ENCODE data around the gene EXOC2. TPM values are rescaled to one million over a fixed set of nuclear protein-coding genes. Genes with fewer than 3 reads are reported as not detected.

Gene EXOC2
- total RNA-seq, 1 donor from 2014 or later, result 46.5 TPM

DNA sequence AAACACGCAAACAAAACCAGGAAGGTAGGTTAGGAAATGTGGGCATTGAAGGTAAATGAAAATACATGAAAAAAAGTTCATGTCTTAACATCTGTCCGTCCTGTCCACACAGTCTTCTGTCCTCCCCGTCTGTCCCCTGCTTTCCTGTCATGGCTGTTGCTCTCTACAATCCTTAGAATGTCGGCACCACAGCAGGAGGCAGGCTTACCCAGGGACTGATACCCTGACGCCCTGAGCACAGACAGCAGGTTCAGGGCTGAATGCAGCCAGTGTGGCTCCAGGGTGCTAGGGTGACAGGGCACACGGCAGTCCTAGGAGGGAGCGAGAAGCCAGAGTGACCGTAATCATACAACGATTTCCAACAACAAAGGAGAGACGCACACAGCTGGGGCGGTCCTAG is 177.7 kb downstream of the EXOC2 start:
- Mint-ChIP-seq H3K27ac (no peak overlapping the region), H3K9me3 (peaks cover 21% of the 10 kb centered on the region), H3K27me3 (ENCODE audit: insufficient read depth, low read depth) (peaks cover 3% of the 10 kb centered on the region), H3K4me1 (no peaks in the 10 kb centered on the region), H3K4me3 (no peak overlapping the region), H3K36me3 (peaks cover 27% of the 10 kb centered on the region)
- Histone ChIP-seq H3K27me3 (no peaks in the 10 kb centered on the region), H3F3A (ENCODE audit: low read depth) (no peaks in the 10 kb centered on the region), H3K9me3 (ENCODE audit: low read depth) (no peaks in the 10 kb centered on the region), H3K4me1 (peaks cover 11% of the 10 kb centered on the region), H4K20me1 (ENCODE audit: low read depth) (no peaks in the 10 kb centered on the region), H3K4me3 (no peak overlapping the region), H2AFZ (replicated peaks) (no peak overlapping the region), H3K4me2 (no peak overlapping the region), H3K27ac (no peak overlapping the region), H3K79me2 (ENCODE audit: low read depth) (no peaks in the 10 kb centered on the region), H3K36me3 (no peaks in the 10 kb centered on the region), H3K9ac (no peak overlapping the region)
- DNase-seq (ENCODE audit: low spot score), result peak; percentile 13
- TF ChIP-seq EZH2 (IDR thresholded peaks at IDR 0.05), result no peak
- TF ChIP-seq, protein P1, sequence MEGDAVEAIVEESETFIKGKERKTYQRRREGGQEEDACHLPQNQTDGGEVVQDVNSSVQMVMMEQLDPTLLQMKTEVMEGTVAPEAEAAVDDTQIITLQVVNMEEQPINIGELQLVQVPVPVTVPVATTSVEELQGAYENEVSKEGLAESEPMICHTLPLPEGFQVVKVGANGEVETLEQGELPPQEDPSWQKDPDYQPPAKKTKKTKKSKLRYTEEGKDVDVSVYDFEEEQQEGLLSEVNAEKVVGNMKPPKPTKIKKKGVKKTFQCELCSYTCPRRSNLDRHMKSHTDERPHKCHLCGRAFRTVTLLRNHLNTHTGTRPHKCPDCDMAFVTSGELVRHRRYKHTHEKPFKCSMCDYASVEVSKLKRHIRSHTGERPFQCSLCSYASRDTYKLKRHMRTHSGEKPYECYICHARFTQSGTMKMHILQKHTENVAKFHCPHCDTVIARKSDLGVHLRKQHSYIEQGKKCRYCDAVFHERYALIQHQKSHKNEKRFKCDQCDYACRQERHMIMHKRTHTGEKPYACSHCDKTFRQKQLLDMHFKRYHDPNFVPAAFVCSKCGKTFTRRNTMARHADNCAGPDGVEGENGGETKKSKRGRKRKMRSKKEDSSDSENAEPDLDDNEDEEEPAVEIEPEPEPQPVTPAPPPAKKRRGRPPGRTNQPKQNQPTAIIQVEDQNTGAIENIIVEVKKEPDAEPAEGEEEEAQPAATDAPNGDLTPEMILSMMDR (IDR thresholded peaks at IDR 0.05), result no peak
- TF ChIP-seq EZH2phosphoT487 (IDR thresholded peaks at IDR 0.05), result no peak

DNA sequence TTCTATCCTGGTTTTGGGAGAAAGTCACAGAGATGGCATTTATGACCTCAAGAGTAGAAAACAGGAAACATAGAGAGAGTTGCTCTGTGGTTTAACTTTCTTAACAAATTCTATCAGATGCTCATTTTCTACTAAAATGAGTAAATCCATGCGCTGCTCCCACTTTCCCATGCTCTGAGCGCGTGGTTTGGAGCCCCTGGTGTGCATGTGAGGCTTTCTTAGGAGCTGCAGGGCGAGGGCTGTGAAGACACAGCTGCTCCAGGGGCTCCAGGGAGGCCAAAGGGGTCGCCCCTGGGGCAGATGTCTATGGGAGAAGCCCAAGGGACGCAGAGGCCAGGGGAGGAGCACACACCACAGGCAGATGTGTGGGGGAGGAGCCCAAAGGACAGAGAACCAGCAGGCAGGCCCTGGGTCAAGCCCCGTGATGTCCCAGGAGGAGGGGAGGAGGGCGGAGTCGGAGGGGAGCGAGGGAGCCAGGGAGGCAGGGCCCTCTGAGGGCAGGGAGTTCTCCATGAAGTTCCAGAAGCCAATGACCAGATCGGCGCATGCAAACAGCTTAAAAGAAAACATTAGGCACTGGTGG is 178.5 kb downstream of the EXOC2 start:
- H3K4me3 ChIP-seq, result no peak overlapping the region
- no peaks in the 10 kb centered on the region for H3K9me3 ChIP-seq (ENCODE audit: low read depth)
- peaks cover 11% of the 10 kb centered on the region for H3K4me1 ChIP-seq
- no peaks in the 10 kb centered on the region for H3K27me3 ChIP-seq
- H2AFZ ChIP-seq (replicated peaks), result no peak overlapping the region
- H3K36me3 ChIP-seq, result no peaks in the 10 kb centered on the region
- no peak for TF ChIP-seq EZH2phosphoT487 (IDR thresholded peaks at IDR 0.05)
- TF ChIP-seq, protein P1 (IDR thresholded peaks at IDR 0.05), result no peak
- Mint-ChIP-seq H3K27ac (no peak overlapping the region), H3K27me3 (ENCODE audit: insufficient read depth, low read depth) (peaks cover 3% of the 10 kb centered on the region), H3K4me1 (no peaks in the 10 kb centered on the region), H3K4me3 (no peak overlapping the region), H3K9me3 (peaks cover 21% of the 10 kb centered on the region), H3K36me3 (peaks cover 27% of the 10 kb centered on the region)
- no peaks in the 10 kb centered on the region for H3K79me2 ChIP-seq (ENCODE audit: low read depth)
- no peak overlapping the region for H3K4me2 ChIP-seq
- no peak for DNase-seq (ENCODE audit: low spot score)
- no peaks in the 10 kb centered on the region for H3F3A ChIP-seq (ENCODE audit: low read depth)
- H4K20me1 ChIP-seq (ENCODE audit: low read depth), result no peaks in the 10 kb centered on the region
- no peak overlapping the region for H3K9ac ChIP-seq
- no peak overlapping the region for H3K27ac ChIP-seq

DNA sequence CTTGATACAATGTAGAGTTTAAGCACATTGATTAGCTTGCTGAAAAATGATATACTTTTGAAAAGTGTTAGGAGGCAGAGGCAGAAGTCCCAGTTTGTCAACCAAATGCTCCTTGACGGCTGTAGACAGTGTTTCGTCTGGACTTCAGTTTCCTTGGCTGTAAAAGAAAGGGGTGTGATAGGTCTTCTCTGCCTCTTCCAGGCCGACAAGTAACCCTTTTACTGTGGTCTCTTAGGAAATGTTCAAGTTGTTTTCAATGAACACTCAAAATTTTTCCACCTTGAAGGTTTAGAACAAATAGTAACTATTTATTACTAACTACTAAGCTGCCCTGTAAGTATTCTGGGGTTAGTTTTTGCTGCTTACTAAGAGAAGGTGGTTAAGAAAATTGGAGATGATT is 179.0 kb downstream of the EXOC2 start:
- Histone ChIP-seq H3K9me3 (ENCODE audit: low read depth) (no peaks in the 10 kb centered on the region), H3K27me3 (no peaks in the 10 kb centered on the region), H3K79me2 (ENCODE audit: low read depth) (no peaks in the 10 kb centered on the region), H3K27ac (no peak overlapping the region), H3K9ac (no peak overlapping the region), H3K4me1 (peaks cover 11% of the 10 kb centered on the region), H3K4me3 (no peak overlapping the region), H3F3A (ENCODE audit: low read depth) (no peaks in the 10 kb centered on the region), H4K20me1 (ENCODE audit: low read depth) (no peaks in the 10 kb centered on the region), H3K36me3 (no peaks in the 10 kb centered on the region), H2AFZ (replicated peaks) (no peak overlapping the region), H3K4me2 (no peak overlapping the region)
- peaks cover 3% of the 10 kb centered on the region for H3K27me3 Mint-ChIP-seq (ENCODE audit: insufficient read depth, low read depth)
- DNase-seq (ENCODE audit: low spot score), result no peak
- H3K36me3 Mint-ChIP-seq, result peaks cover 27% of the 10 kb centered on the region
- H3K4me3 Mint-ChIP-seq, result no peak overlapping the region
- no peak overlapping the region for H3K27ac Mint-ChIP-seq
- peaks cover 21% of the 10 kb centered on the region for H3K9me3 Mint-ChIP-seq
- H3K4me1 Mint-ChIP-seq, result no peaks in the 10 kb centered on the region
- no peak for TF ChIP-seq EZH2 (IDR thresholded peaks at IDR 0.05)
- TF ChIP-seq, protein P1 (IDR thresholded peaks at IDR 0.05), result no peak
